Liver (tissue), 9 donors: Measurements from ENCODE around the gene SLC41A1. TPM values are rescaled to one million over a fixed set of nuclear protein-coding genes. Genes with fewer than 3 reads are reported as not detected.
A peak's percentile ranks its signal among the peaks of the same experiment; 100 is the strongest.

Experiments
- DNase-seq: peaks from one replicate; pipeline ENCODE4 v3.0.0-alpha.2; 2017; ENCODE audit warnings: low spot score
- H3K27ac ChIP-seq, 2 donors: one replicate each; pipeline ENCODE4 v1.7.0; 2013; ENCODE audit warnings: inconsistent platforms in 2 of 2, low read length in 2 of 2, control low read depth in 1 of 2, low read depth in 1 of 2, mild to moderate bottlenecking in 1 of 2
- H3K27me3 ChIP-seq, 4 donors: one replicate each; pipeline versions ENCODE4 v1.6.1 to v1.7.0; 2013; ENCODE audit warnings: low read length in 3 of 4, inconsistent platforms in 1 of 4, mild to moderate bottlenecking in 1 of 4, moderate library complexity in 1 of 4; ENCODE audit not compliant: control insufficient read depth in 4 of 4, insufficient read depth in 4 of 4
- H3K36me3 ChIP-seq, 4 donors: one replicate each; pipeline versions ENCODE4 v1.6.1 to v1.7.0; 2013; ENCODE audit warnings: low read length in 3 of 4, mild to moderate bottlenecking in 3 of 4, low read depth in 1 of 4, moderate library complexity in 1 of 4; ENCODE audit not compliant: control insufficient read depth in 4 of 4, insufficient read depth in 3 of 4
- H3K4me1 ChIP-seq, 4 donors: one replicate each; pipeline versions ENCODE4 v1.6.1 to v1.7.0; 2013; ENCODE audit warnings: low read length in 3 of 4, mild to moderate bottlenecking in 3 of 4, moderate library complexity in 1 of 4; ENCODE audit not compliant: control insufficient read depth in 4 of 4, insufficient read depth in 4 of 4
- H3K4me3 ChIP-seq, 3 donors: one replicate each; pipeline versions ENCODE4 v1.6.1 to v1.7.0; 2013; ENCODE audit warnings: low read length in 3 of 3, control low read depth in 1 of 3, low read depth in 1 of 3, mild to moderate bottlenecking in 1 of 3
- H3K9ac ChIP-seq, 2 donors: one replicate each; pipeline ENCODE4 v1.7.0; 2013; ENCODE audit warnings: low read length in 2 of 2, mild to moderate bottlenecking in 2 of 2, moderate library complexity in 2 of 2, control low read depth in 1 of 2, low read depth in 1 of 2
- H3K9me3 ChIP-seq, 4 donors: one replicate each; pipeline versions ENCODE4 v1.6.1 to v1.7.0; 2013; ENCODE audit warnings: low read length in 3 of 4; ENCODE audit not compliant: control insufficient read depth in 4 of 4
- EGR1 ChIP-seq, 2 donors: IDR thresholded peaks; 2 replicates each; pipeline ENCODE4 v1.6.1; 2016 to 2018; ENCODE audit warnings: antibody characterized with exemption in 2 of 2, low read depth in 2 of 2
- FOXA1 ChIP-seq: IDR thresholded peaks from 2 replicates; pipeline ENCODE4 v1.6.1; 2016; ENCODE audit warnings: antibody characterized with exemption
- FOXA2 ChIP-seq: IDR thresholded peaks from 2 replicates; pipeline ENCODE4 v1.6.1; 2016; ENCODE audit warnings: antibody characterized with exemption
- GABPA ChIP-seq, 2 donors: IDR thresholded peaks in 1 of 2; conservative IDR thresholded peaks in 1 of 2; 2 replicates each; pipeline ENCODE4 v1.6.1; 2016; ENCODE audit warnings: antibody characterized with exemption in 2 of 2, mild to moderate bottlenecking in 1 of 2, moderate library complexity in 1 of 2
- HNF4A ChIP-seq, 2 donors: conservative IDR thresholded peaks; 2 replicates each; pipeline ENCODE4 v1.6.1; 2016; ENCODE audit warnings: antibody characterized with exemption in 2 of 2, mild to moderate bottlenecking in 2 of 2
- HNF4G ChIP-seq: IDR thresholded peaks from 2 replicates; pipeline ENCODE4 v1.6.1; 2016; ENCODE audit warnings: antibody characterized with exemption
- JUND ChIP-seq, 2 donors: IDR thresholded peaks; 2 replicates each; pipeline ENCODE4 v1.6.1; 2016; ENCODE audit warnings: antibody characterized with exemption in 2 of 2
- MAX ChIP-seq: IDR thresholded peaks from 2 replicates; pipeline ENCODE4 v1.6.1; 2016; ENCODE audit warnings: antibody characterized with exemption
- NR2F2 ChIP-seq: IDR thresholded peaks from 2 replicates; pipeline ENCODE4 v1.6.1; 2016; ENCODE audit warnings: antibody characterized with exemption
- RXRA ChIP-seq, 2 donors: IDR thresholded peaks; 2 replicates each; pipeline ENCODE4 v1.6.1; 2017 to 2018; ENCODE audit warnings: antibody characterized with exemption in 2 of 2, mild to moderate bottlenecking in 1 of 2
- TAF1 ChIP-seq: conservative IDR thresholded peaks from 2 replicates; pipeline ENCODE4 v1.6.1; 2016; ENCODE audit warnings: antibody characterized with exemption, mild to moderate bottlenecking
- YY1 ChIP-seq: IDR thresholded peaks from 2 replicates; pipeline ENCODE4 v1.6.1; 2016; ENCODE audit warnings: antibody characterized with exemption, mild to moderate bottlenecking
- WGBS: extraction: QIAGEN DNeasy Blood & Tissue Kit; methylation state at CpG from one replicate; pipeline ENCODE4 v1.1.7; 2013; 5-methylcytosine and 5-hydroxymethylcytosine counted together
- polyA plus RNA-seq, 2 donors: library from polyadenylated mRNA; stranded (reverse) in 1 of 2; unstranded in 1 of 2; fragments of 200-250 nt in 1 of 2; fragments of >200 nt in 1 of 2; fragmentation: Nextera tagmentation in 1 of 2; extraction: Ambion mirVana in 1 of 2; gene quantifications; one replicate each; pipeline versions ENCODE4 v1.2.1 to v1.2.3, GENCODE V29; 2013 to 2015
- total RNA-seq, 2 donors: library from RNA; depleted of rRNA; stranded (reverse); fragments of >200 nt; gene quantifications; one replicate each; pipeline ENCODE4 v1.2.3, GENCODE V29; 2014
- TF ChIP-seq, protein P1 (sequence below): IDR thresholded peaks from 2 replicates; pipeline ENCODE4 v1.6.1; 2016; ENCODE audit warnings: antibody characterized with exemption
- TF ChIP-seq, protein P2 (sequence below): fragments of 150-350 bp; IDR thresholded peaks from 2 replicates; pipeline ENCODE4 v1.5.1; 2017; ENCODE audit warnings: improper control_type of control experiment, low read depth, low read length; ENCODE audit not compliant: missing input control
- TF ChIP-seq, protein P3 (sequence below): IDR thresholded peaks from 2 replicates; pipeline ENCODE4 v1.6.1; 2016; ENCODE audit warnings: antibody characterized with exemption
- TF ChIP-seq, protein P4 (sequence below): IDR thresholded peaks from 2 replicates; pipeline ENCODE4 v1.6.1; 2016; ENCODE audit warnings: antibody characterized with exemption, mild to moderate bottlenecking
- donor health status: healthy.
- donor health status: healthy.
- donor health status: healthy.
- donor health status: healthy.
- donor health status: healthy.

The SLC41A1 gene
- total and polyA plus RNA-seq, 4 donors: 2.6 to 9.1 (median 4.1) TPM

GRCh38 chr1:205822397-205822796 lies 9.4 kb upstream of the SLC41A1 start:
- DNase-seq: no peak
- Histone ChIP-seq H3K9ac (no peak overlapping the region), H3K27ac (no peak overlapping the region), H3K4me3 (no peak overlapping the region), H3K4me1 (peaks cover 0 to 7% (median 0%) of the 10 kb centered on the region in 4 donors), H3K9me3 (no peaks in the 10 kb centered on the region), H3K36me3 (no peaks in the 10 kb centered on the region), H3K27me3 (no peaks in the 10 kb centered on the region)
- TF ChIP-seq EGR1 (IDR thresholded peaks at IDR 0.05; ENCODE audit: low read depth in 2 of 2): no peak
- no peak for TF ChIP-seq HNF4A (conservative IDR thresholded peaks at IDR 0.05)
- TF ChIP-seq RXRA (IDR thresholded peaks at IDR 0.05): no peak
- TF ChIP-seq, protein P1, sequence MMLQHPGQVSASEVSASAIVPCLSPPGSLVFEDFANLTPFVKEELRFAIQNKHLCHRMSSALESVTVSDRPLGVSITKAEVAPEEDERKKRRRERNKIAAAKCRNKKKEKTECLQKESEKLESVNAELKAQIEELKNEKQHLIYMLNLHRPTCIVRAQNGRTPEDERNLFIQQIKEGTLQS: no peak
- no peak for TF ChIP-seq HNF4G
- TF ChIP-seq GABPA (IDR thresholded peaks at IDR 0.05 in 1 of 2, conservative IDR thresholded peaks at IDR 0.05 in 1 of 2): no peak
- TF ChIP-seq, protein P2, sequence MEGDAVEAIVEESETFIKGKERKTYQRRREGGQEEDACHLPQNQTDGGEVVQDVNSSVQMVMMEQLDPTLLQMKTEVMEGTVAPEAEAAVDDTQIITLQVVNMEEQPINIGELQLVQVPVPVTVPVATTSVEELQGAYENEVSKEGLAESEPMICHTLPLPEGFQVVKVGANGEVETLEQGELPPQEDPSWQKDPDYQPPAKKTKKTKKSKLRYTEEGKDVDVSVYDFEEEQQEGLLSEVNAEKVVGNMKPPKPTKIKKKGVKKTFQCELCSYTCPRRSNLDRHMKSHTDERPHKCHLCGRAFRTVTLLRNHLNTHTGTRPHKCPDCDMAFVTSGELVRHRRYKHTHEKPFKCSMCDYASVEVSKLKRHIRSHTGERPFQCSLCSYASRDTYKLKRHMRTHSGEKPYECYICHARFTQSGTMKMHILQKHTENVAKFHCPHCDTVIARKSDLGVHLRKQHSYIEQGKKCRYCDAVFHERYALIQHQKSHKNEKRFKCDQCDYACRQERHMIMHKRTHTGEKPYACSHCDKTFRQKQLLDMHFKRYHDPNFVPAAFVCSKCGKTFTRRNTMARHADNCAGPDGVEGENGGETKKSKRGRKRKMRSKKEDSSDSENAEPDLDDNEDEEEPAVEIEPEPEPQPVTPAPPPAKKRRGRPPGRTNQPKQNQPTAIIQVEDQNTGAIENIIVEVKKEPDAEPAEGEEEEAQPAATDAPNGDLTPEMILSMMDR: no peak
- TF ChIP-seq YY1: no peak
- no peak for TF ChIP-seq TAF1
- no peak for TF ChIP-seq FOXA2
- 95% methylated on average over 2 of the region's 2 CpGs for WGBS

DNA sequence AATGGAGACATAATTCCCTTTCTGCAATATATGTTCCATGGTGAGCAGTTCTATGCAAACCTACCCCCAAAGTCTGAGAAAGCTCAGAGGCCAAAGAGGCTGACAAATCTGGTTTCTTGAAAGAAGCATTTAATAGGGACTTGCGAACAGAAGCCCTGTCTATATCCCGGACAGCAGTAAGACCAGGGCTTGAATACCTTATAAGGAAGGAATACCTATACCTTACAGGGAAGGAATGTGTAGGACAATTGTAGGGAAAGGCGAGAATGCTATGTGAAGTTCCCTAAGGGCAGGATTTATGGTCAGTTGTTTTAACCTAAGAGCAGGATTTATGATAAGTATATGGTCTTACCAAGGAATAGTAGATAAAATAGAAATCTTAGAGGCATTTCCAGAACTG lies 5.0 kb upstream of the SLC41A1 start:
- Histone ChIP-seq H3K27ac (no peak overlapping the region), H3K9ac (no peak overlapping the region), H3K4me1 (peaks cover 0 to 10% (median 6%) of the 10 kb centered on the region in 4 donors), H3K27me3 (no peaks in the 10 kb centered on the region), H3K36me3 (no peaks in the 10 kb centered on the region), H3K9me3 (no peaks in the 10 kb centered on the region), H3K4me3 (no peak overlapping the region)
- WGBS: 96% methylated on average over 3 of the region's 3 CpGs
- no peak for TF ChIP-seq FOXA1
- no peak for TF ChIP-seq RXRA (IDR thresholded peaks at IDR 0.05)
- no peak for DNase-seq

- H3K9me3 ChIP-seq: no peaks in the 10 kb centered on the region
- WGBS: 86% methylated on average over 3 of the region's 3 CpGs
- no peaks in the 10 kb centered on the region for H3K27me3 ChIP-seq
- H3K4me3 ChIP-seq: no peak overlapping the region
- H3K27ac ChIP-seq: no peak overlapping the region
- peaks cover 0 to 12% (median 6%) of the 10 kb centered on the region in 4 donors for H3K4me1 ChIP-seq
- DNase-seq: no peak
- no peak overlapping the region for H3K9ac ChIP-seq
- H3K36me3 ChIP-seq: no peaks in the 10 kb centered on the region
- TF ChIP-seq RXRA (IDR thresholded peaks at IDR 0.05) (no peak), NR2F2 (peak; percentile 78), FOXA1 (no peak), MAX (peak; percentile 18)
Observed at GRCh38 chr1:205817364-205817763, 4.4 kb upstream of the SLC41A1 start.

DNA sequence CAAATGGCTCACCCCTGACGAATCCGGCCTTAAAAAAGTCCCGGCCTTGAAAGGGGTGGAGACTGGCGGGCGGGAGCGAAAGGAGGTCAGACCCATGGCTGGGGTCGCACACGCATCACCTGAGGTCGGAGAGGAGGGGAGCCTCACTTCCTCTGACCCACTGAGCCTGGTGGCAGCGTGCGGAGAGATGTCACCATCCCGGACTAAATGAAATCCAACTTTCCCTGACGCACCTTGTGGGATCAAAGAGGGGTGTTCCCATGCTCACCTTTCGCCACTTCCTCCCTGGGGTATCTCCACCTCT lies 709 bp upstream of the SLC41A1 start:
- H3K4me1 ChIP-seq: peaks cover 0 to 20% (median 14%) of the 10 kb centered on the region in 4 donors
- no peak for TF ChIP-seq MAX
- no peak for TF ChIP-seq RXRA (IDR thresholded peaks at IDR 0.05)
- TF ChIP-seq TAF1: no peak
- TF ChIP-seq JUND (IDR thresholded peaks at IDR 0.05): no peak
- no peak for TF ChIP-seq FOXA2
- no peak for TF ChIP-seq FOXA1
- TF ChIP-seq HNF4A (conservative IDR thresholded peaks at IDR 0.05): no peak
- TF ChIP-seq, protein P3, sequence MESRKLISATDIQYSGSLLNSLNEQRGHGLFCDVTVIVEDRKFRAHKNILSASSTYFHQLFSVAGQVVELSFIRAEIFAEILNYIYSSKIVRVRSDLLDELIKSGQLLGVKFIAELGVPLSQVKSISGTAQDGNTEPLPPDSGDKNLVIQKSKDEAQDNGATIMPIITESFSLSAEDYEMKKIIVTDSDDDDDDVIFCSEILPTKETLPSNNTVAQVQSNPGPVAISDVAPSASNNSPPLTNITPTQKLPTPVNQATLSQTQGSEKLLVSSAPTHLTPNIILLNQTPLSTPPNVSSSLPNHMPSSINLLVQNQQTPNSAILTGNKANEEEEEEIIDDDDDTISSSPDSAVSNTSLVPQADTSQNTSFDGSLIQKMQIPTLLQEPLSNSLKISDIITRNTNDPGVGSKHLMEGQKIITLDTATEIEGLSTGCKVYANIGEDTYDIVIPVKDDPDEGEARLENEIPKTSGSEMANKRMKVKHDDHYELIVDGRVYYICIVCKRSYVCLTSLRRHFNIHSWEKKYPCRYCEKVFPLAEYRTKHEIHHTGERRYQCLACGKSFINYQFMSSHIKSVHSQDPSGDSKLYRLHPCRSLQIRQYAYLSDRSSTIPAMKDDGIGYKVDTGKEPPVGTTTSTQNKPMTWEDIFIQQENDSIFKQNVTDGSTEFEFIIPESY: no peak
- TF ChIP-seq, protein P4, sequence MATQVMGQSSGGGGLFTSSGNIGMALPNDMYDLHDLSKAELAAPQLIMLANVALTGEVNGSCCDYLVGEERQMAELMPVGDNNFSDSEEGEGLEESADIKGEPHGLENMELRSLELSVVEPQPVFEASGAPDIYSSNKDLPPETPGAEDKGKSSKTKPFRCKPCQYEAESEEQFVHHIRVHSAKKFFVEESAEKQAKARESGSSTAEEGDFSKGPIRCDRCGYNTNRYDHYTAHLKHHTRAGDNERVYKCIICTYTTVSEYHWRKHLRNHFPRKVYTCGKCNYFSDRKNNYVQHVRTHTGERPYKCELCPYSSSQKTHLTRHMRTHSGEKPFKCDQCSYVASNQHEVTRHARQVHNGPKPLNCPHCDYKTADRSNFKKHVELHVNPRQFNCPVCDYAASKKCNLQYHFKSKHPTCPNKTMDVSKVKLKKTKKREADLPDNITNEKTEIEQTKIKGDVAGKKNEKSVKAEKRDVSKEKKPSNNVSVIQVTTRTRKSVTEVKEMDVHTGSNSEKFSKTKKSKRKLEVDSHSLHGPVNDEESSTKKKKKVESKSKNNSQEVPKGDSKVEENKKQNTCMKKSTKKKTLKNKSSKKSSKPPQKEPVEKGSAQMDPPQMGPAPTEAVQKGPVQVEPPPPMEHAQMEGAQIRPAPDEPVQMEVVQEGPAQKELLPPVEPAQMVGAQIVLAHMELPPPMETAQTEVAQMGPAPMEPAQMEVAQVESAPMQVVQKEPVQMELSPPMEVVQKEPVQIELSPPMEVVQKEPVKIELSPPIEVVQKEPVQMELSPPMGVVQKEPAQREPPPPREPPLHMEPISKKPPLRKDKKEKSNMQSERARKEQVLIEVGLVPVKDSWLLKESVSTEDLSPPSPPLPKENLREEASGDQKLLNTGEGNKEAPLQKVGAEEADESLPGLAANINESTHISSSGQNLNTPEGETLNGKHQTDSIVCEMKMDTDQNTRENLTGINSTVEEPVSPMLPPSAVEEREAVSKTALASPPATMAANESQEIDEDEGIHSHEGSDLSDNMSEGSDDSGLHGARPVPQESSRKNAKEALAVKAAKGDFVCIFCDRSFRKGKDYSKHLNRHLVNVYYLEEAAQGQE: no peak
- no peak for TF ChIP-seq HNF4G
- no peak for DNase-seq
- WGBS: 11% methylated on average over 14 of the region's 14 CpGs
- H3K9ac ChIP-seq: peak overlapping the region; percentile 15 to 29
- H3K27ac ChIP-seq: peak overlapping the region; percentile 74 to 79
- H3K9me3 ChIP-seq: no peaks in the 10 kb centered on the region
- peak overlapping the region; percentile 71 to 81 (median 78) for H3K4me3 ChIP-seq
- no peaks in the 10 kb centered on the region for H3K27me3 ChIP-seq
- H3K36me3 ChIP-seq: no peaks in the 10 kb centered on the region
